K562 (cell line): ENCODE results near the gene NAT8L. TPM values are rescaled to one million over a fixed set of nuclear protein-coding genes. Genes with fewer than 3 reads are reported as not detected.
A peak's percentile ranks its signal among the peaks of the same experiment; 100 is the strongest.

ENCODE experiments used
- ATAC-seq: fragments of 200-7000 bp; cut with Tn5 transposase; 3 replicates; pipeline ENCODE4 v1.9.1; 2020; ENCODE audit warnings: moderate library complexity
- BruUV-seq: library from RNA; stranded (reverse); fragments of 400-500 nt; replicated peaks from 2 replicates; lab custom pipeline; 2021; lab: Mats Ljungman, UMichigan
- CTCF ChIA-PET: fragments of 300-600 bp; formaldehyde crosslinking; extraction: SDS; loops from one replicate; lab custom pipeline; 2021; ENCODE audit warnings: low intra/inter-chr PET ratio; lab: Yijun Ruan, JAX
- POLR2A ChIA-PET: fragments of 300-600, 350-650 bp; sonication (Branson Sonifier 250); formaldehyde crosslinking; extraction: SDS; loops from one replicate; lab custom pipeline; 2021; ENCODE audit warnings: antibody characterized with exemption, inconsistent platforms; lab: Yijun Ruan, JAX
- DNase-seq, 4 experiments: peaks; one replicate each; pipeline versions ENCODE4 v3.0.0 to v3.0.0-alpha.2; 2011 to 2018; ENCODE audit warnings: low spot score in 3 of 4, mixed read lengths in 3 of 4; ENCODE audit errors: extremely low read depth in 1 of 4
- FAIRE-seq: peaks from 2 replicates; lab custom pipeline; 2011; peaks lifted over from hg19 to GRCh38; lab: Jason Lieb, UNC
- H2AFZ ChIP-seq: 2 replicates; pipeline ENCODE4 v1.6.0; 2011; ENCODE audit warnings: low read depth, low read length, control low read depth, inconsistent platforms
- H3K27ac ChIP-seq: fragments of 200-600 bp; 3 replicates; pipeline ENCODE4 v1.8.0; 2011; ENCODE audit warnings: low read depth, mild to moderate bottlenecking, control low read depth, inconsistent platforms, low read length, moderate library complexity, mixed read lengths; ENCODE audit errors: extremely low read depth
- H3K27me3 ChIP-seq, 2 experiments: fragments of 300-600 bp in 1 of 2; 2 replicates in 1 of 2; 3 replicates in 1 of 2; pipeline versions ENCODE4 v1.6.0 to v1.8.0; 2011; ENCODE audit warnings: inconsistent platforms in 2 of 2, low read length in 2 of 2, mild to moderate bottlenecking in 1 of 2, mixed read lengths in 1 of 2, moderate library complexity in 1 of 2; ENCODE audit not compliant: control insufficient read depth in 2 of 2, insufficient read depth in 2 of 2
- H3K36me3 ChIP-seq: fragments of 300-600 bp; 3 replicates; pipeline ENCODE4 v1.8.0; 2011; ENCODE audit warnings: mild to moderate bottlenecking, low read length, inconsistent platforms; ENCODE audit not compliant: control insufficient read depth, insufficient read depth
- H3K4me1 ChIP-seq, 2 experiments: fragments of 200-600 bp in 1 of 2; replicated peaks in 1 of 2; 2 replicates in 1 of 2; 3 replicates in 1 of 2; pipeline versions ENCODE4 v1.5.1 to v1.8.0; 2011; ENCODE audit warnings: inconsistent platforms in 2 of 2, low read length in 2 of 2, mild to moderate bottlenecking in 1 of 2, mixed read lengths in 1 of 2, moderate library complexity in 1 of 2; ENCODE audit not compliant: control insufficient read depth in 2 of 2, insufficient read depth in 2 of 2
- H3K4me2 ChIP-seq: 2 replicates; pipeline ENCODE4 v1.6.1; 2011; ENCODE audit warnings: low read length, control low read depth, inconsistent platforms, mixed read lengths; ENCODE audit not compliant: insufficient read depth
- H3K4me3 ChIP-seq: fragments of 200-600 bp; sonication (generic), shearing (Covaris generic); 2 replicates; pipeline ENCODE4 v1.5.1; 2016; ENCODE audit warnings: control low read depth, inconsistent platforms
- H3K79me2 ChIP-seq: fragments of 200-600 bp; 3 replicates; pipeline ENCODE4 v1.8.0; 2011; ENCODE audit warnings: low read length, inconsistent platforms; ENCODE audit not compliant: control insufficient read depth, insufficient read depth
- H3K9ac ChIP-seq, 2 experiments: 2 replicates each; pipeline versions ENCODE4 v1.6.0 to v1.6.1; 2011; ENCODE audit warnings: low read depth in 2 of 2, low read length in 2 of 2, control low read depth in 1 of 2, inconsistent platforms in 1 of 2, mild to moderate bottlenecking in 1 of 2, mixed read lengths in 1 of 2; ENCODE audit not compliant: insufficient read depth in 1 of 2
- H3K9me1 ChIP-seq: one replicate; pipeline ENCODE4 v1.6.0; 2011; ENCODE audit warnings: inconsistent platforms, mild to moderate bottlenecking, low read length, moderate library complexity; ENCODE audit not compliant: control insufficient read depth, insufficient read depth
- H3K9me3 ChIP-seq: replicated peaks from 2 replicates; pipeline ENCODE4 v1.5.1; 2011; ENCODE audit warnings: low read depth, low read length, inconsistent platforms; ENCODE audit not compliant: control insufficient read depth, insufficient read depth
- H4K20me1 ChIP-seq: replicated peaks from 2 replicates; pipeline ENCODE4 v1.6.1; 2011; ENCODE audit warnings: low read length, inconsistent platforms, mixed read lengths; ENCODE audit not compliant: control insufficient read depth, insufficient read depth
- CREB3 ChIP-seq: fragments of 450-650 bp; conservative IDR thresholded peaks from 2 replicates; pipeline ENCODE4 v1.6.1; 2016; ENCODE audit warnings: missing genetic modification characterization, low read depth, mild to moderate bottlenecking, missing compliant biosample characterization, moderate library complexity
- GATAD2B ChIP-seq: fragments of 450-650 bp; IDR thresholded peaks from 2 replicates; pipeline ENCODE4 v1.6.1; 2017; ENCODE audit warnings: mild to moderate bottlenecking, borderline replicate concordance
- KLF10 ChIP-seq: fragments of 250-450 bp; sonication (Bioruptor Pico); IDR thresholded peaks from 2 replicates; pipeline ENCODE4 v1.6.1; 2021; ENCODE audit warnings: matching md5 sums
- LARP7 ChIP-seq: fragments of 450-650 bp; IDR thresholded peaks from 2 replicates; pipeline ENCODE4 v1.6.1; 2016
- MIER1 ChIP-seq: fragments of 450-650 bp; IDR thresholded peaks from 2 replicates; pipeline ENCODE4 v1.6.1; 2016; ENCODE audit warnings: antibody characterized with exemption, mild to moderate bottlenecking, low read depth
- NFRKB ChIP-seq: fragments of 450-650 bp; IDR thresholded peaks from 2 replicates; pipeline ENCODE4 v1.6.1; 2016; ENCODE audit warnings: low read depth
- POLR2AphosphoS2 ChIP-seq: IDR thresholded peaks from 2 replicates; pipeline ENCODE4 v1.6.1; 2012; ENCODE audit warnings: low read length, improper control_type of control experiment
- RAD21 ChIP-seq, 2 experiments: fragments of 250-450 bp in 1 of 2; fragments of 450-650 bp in 1 of 2; sonication (Bioruptor Pico) in 1 of 2; formaldehyde crosslinking in 1 of 2; IDR thresholded peaks in 1 of 2; conservative IDR thresholded peaks in 1 of 2; 2 replicates each; pipeline versions ENCODE4 v1.4.0 to v1.8.0; 2020 to 2022; ENCODE audit warnings: mild to moderate bottlenecking in 2 of 2, moderate library complexity in 1 of 2
- RBM39 ChIP-seq: fragments of 200-400 bp; formaldehyde crosslinking; optimal IDR thresholded peaks from 2 replicates; pipeline ENCODE3; 2018; ENCODE audit warnings: low read depth, low read length
- SMARCA5 ChIP-seq: fragments of 450-650 bp; IDR thresholded peaks from 2 replicates; pipeline ENCODE4 v1.6.1; 2016
- SMARCB1 ChIP-seq: IDR thresholded peaks from 2 replicates; pipeline ENCODE4 v1.6.1; 2011; ENCODE audit warnings: improper control_type of control experiment, low read depth; ENCODE audit not compliant: insufficient read length
- SNAPC5 ChIP-seq: fragments of 250-450 bp; sonication (Bioruptor Pico); IDR thresholded peaks from 2 replicates; pipeline ENCODE4 v1.8.0; 2021; ENCODE audit warnings: moderate library complexity, mild to moderate bottlenecking, inconsistent platforms
- SUPT5H ChIP-seq: fragments of 450-650 bp; IDR thresholded peaks from 2 replicates; pipeline ENCODE4 v1.6.1; 2016
- TRIM24 ChIP-seq, 2 experiments: fragments of 450-650 bp; IDR thresholded peaks; 2 replicates each; pipeline ENCODE4 v1.6.1; 2016
- VEZF1 ChIP-seq: fragments of 200-800 bp; sonication (Bioruptor generic); IDR thresholded peaks from 2 replicates; pipeline ENCODE4 v1.6.1; 2017; ENCODE audit warnings: missing genetic modification characterization, missing compliant biosample characterization
- ZC3H8 ChIP-seq: fragments of 450-650 bp; IDR thresholded peaks from 2 replicates; pipeline ENCODE4 v1.6.1; 2017
- ZNF174 ChIP-seq: fragments of 250-450 bp; sonication (Bioruptor Pico); IDR thresholded peaks from 2 replicates; pipeline ENCODE4 v1.4.0; 2020; ENCODE audit warnings: mild to moderate bottlenecking
- ZNF277 ChIP-seq: fragments of 250-450 bp; sonication (Bioruptor Pico); IDR thresholded peaks from 2 replicates; pipeline ENCODE4 v1.8.0; 2022; ENCODE audit warnings: inconsistent platforms, mild to moderate bottlenecking, moderate library complexity, borderline replicate concordance
- WGBS: fragments of 100-300 bp; shearing (Covaris generic); methylation state at CpG from one replicate; pipeline ENCODE4 v1.1.6; 2016; ENCODE audit warnings: low coverage, mixed read lengths; ENCODE audit not compliant: insufficient coverage; ENCODE audit errors: missing lambda C conversion rate; 5-methylcytosine and 5-hydroxymethylcytosine counted together
- in situ Hi-C: fragments of 300-500 bp; cut with MboI; formaldehyde crosslinking; loops from 4 replicates; pipeline ENCODE4 v1.15.0; 2018; ENCODE audit warnings: inconsistent platforms, mixed read lengths
- intact Hi-C: fragments of 100-400 bp; cut with micrococcal nuclease; formaldehyde crosslinking; loops from 2 replicates; pipeline ENCODE4 v1.14.2; 2022
- polyA plus RNA-seq, 8 experiments: library from polyadenylated mRNA; depleted of rRNA in 4 of 8; stranded (reverse) in 5 of 8; unstranded in 3 of 8; fragments of >200 nt; fragmentation: Nextera tagmentation in 2 of 8; fragmentation: Illumina TruSeq in 1 of 8; extraction: Ambion mirVana in 2 of 8; extraction: Trizol in 1 of 8; gene quantifications; 2 replicates each; pipeline versions ENCODE4 v1.2.1 to v1.2.3, GENCODE V29; 2011 to 2014; ENCODE audit warnings: inconsistent platforms in 1 of 8, missing spikeins in 1 of 8
- total RNA-seq, 7 experiments: library from RNA; depleted of rRNA in 6 of 7; stranded (reverse); fragments of >200 nt in 6 of 7; fragmentation: Illumina TruSeq in 2 of 7; extraction: Trizol in 2 of 7; gene quantifications; 2 replicates each; pipeline versions ENCODE4 v1.2.1 to v1.2.3, GENCODE V29; 2011 to 2021; ENCODE audit warnings: low replicate concordance in 1 of 7
- TF ChIP-seq, protein P1 (sequence below): fragments of 450-650 bp; formaldehyde crosslinking; IDR thresholded peaks from 2 replicates; pipeline ENCODE4 v1.4.0; 2020; ENCODE audit warnings: mild to moderate bottlenecking, mixed read lengths

Gene NAT8L
- total and polyA plus RNA-seq, 9 of the 15 experiments (the other 6 are each of a cell fraction or from before 2014, with no cell fraction given): 0.06 to 11.0 (median 1.5) TPM

DNA sequence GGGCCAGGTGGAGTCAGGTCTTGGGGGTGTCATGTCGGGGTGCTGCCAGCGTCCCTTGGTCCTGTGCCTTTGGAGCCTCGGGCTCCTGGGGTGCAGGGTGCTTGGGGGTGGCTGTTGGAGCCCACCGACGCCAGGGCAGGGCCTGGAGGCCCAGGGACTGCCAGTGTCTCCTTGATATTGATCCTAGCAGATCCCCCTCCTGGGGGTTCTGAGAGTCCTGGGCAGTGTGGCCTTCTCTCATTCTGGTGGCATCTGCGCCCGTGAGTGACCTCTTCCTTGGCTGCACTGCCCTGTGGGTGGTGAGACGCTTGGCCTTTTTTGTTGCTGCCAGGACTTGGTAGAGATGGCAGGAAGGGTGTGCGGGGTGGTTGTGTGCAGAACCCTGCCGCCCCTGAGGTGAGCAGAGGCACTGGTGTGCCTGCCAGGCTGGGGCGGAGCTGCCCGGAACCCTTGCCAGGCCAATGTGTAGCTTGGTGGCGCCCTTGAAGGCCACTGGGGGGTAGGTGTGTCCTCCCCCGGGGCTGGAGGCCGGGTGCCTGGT lies 7.0 kb downstream of the NAT8L start:
- WGBS: 67% methylated on average over 13 of the region's 15 CpGs

More for the DNA sequence above, 7.0 kb downstream of the NAT8L start:
- H3K79me2 ChIP-seq: no peaks in the 10 kb centered on the region
- FAIRE-seq (no peak), ATAC-seq (no peak), DNase-seq (no peak)
- H3K4me3 ChIP-seq: no peak overlapping the region
- ChIA-PET POLR2A (interaction anchor here (1.4 kb wide), 1 partner anchor 8 kb away, joined by 3 read pairs; no protein-coding TSS in a partner anchor), CTCF (no interaction called here)
- no peak overlapping the region for H3K27ac ChIP-seq
- no peaks in the 10 kb centered on the region; a peak in 1 of 5 replicates for H3K27me3 ChIP-seq
- peaks cover 2 to 82% of the 10 kb centered on the region in 2 experiments; a peak in 3 of 5 replicates for H3K4me1 ChIP-seq
- no peak overlapping the region for H3K4me2 ChIP-seq
- H3K9ac ChIP-seq: peak overlapping the region in 1 of 2 experiments; percentile 26; a peak in 1 of 4 replicates
- H2AFZ ChIP-seq: no peak overlapping the region
- H4K20me1 ChIP-seq: no peaks in the 10 kb centered on the region
- H3K36me3 ChIP-seq: peaks cover 3% of the 10 kb centered on the region; the same call in 1 of the 3 replicates
- in situ Hi-C loops: no loop called here
- intact Hi-C loops: no loop called here
- no peak for TF ChIP-seq SUPT5H
- no peak for TF ChIP-seq ZC3H8
- TF ChIP-seq SMARCB1: no peak
- no peak for TF ChIP-seq RBM39
- TF ChIP-seq GATAD2B: no peak
- no peak for TF ChIP-seq LARP7
- no peak for TF ChIP-seq CREB3 (tag)
- no peak for TF ChIP-seq SMARCA5
- TF ChIP-seq ZNF174: no peak
- TF ChIP-seq TRIM24 (IDR thresholded peaks at IDR 0.05): no peak
- no peak for TF ChIP-seq NFRKB
- TF ChIP-seq VEZF1 (CRISPR knock-in tag): no peak
- TF ChIP-seq ZNF277 (CRISPR knock-in tag): no peak
- TF ChIP-seq, protein P1, sequence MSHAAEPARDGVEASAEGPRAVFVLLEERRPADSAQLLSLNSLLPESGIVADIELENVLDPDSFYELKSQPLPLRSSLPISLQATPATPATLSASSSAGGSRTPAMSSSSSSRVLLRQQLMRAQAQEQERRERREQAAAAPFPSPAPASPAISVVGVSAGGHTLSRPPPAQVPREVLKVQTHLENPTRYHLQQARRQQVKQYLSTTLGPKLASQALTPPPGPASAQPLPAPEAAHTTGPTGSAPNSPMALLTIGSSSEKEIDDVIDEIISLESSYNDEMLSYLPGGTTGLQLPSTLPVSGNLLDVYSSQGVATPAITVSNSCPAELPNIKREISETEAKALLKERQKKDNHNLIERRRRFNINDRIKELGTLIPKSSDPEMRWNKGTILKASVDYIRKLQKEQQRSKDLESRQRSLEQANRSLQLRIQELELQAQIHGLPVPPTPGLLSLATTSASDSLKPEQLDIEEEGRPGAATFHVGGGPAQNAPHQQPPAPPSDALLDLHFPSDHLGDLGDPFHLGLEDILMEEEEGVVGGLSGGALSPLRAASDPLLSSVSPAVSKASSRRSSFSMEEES: no peak
- TF ChIP-seq POLR2AphosphoS2: no peak
- TF ChIP-seq KLF10: no peak
- TF ChIP-seq SNAPC5 (CRISPR knock-in tag): no peak
- no peak for TF ChIP-seq MIER1
- TF ChIP-seq RAD21 (CRISPR knock-in tag; conservative IDR thresholded peaks at IDR 0.05 in 1 of 2, IDR thresholded peaks at IDR 0.05 in 1 of 2): no peak
- BruUV-seq: no TSS peak
- no peaks in the 10 kb centered on the region for H3K9me3 ChIP-seq
- H3K9me1 ChIP-seq: no peaks in the 10 kb centered on the region
